ENCODE data around the gene NR2E1.

NR2E1 gene

GRCh38 chr6:108222064-108222463 lies 56.2 kb downstream of the NR2E1 start:
- Histone ChIP-seq H3K27ac (no peak overlapping the region), H3K27me3 (no peaks in the 10 kb centered on the region), H3K9me3 (no peaks in the 10 kb centered on the region), H3K4me3 (no peak overlapping the region), H3K4me1 (no peaks in the 10 kb centered on the region), H3K36me3 (peaks cover 43 to 60% (median 44%) of the 10 kb centered on the region in 3 donors)
- DNase-seq, result no peak
- TF ChIP-seq, protein P1, sequence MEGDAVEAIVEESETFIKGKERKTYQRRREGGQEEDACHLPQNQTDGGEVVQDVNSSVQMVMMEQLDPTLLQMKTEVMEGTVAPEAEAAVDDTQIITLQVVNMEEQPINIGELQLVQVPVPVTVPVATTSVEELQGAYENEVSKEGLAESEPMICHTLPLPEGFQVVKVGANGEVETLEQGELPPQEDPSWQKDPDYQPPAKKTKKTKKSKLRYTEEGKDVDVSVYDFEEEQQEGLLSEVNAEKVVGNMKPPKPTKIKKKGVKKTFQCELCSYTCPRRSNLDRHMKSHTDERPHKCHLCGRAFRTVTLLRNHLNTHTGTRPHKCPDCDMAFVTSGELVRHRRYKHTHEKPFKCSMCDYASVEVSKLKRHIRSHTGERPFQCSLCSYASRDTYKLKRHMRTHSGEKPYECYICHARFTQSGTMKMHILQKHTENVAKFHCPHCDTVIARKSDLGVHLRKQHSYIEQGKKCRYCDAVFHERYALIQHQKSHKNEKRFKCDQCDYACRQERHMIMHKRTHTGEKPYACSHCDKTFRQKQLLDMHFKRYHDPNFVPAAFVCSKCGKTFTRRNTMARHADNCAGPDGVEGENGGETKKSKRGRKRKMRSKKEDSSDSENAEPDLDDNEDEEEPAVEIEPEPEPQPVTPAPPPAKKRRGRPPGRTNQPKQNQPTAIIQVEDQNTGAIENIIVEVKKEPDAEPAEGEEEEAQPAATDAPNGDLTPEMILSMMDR (IDR thresholded peaks at IDR 0.05), result no peak
- intact Hi-C loops (cut with DNase I; ENCODE audit: low total_unique reads), result no loop called here

- Histone ChIP-seq H3K4me3 (no peak overlapping the region), H3K9me3 (no peaks in the 10 kb centered on the region), H3K36me3 (peaks cover 39 to 56% (median 40%) of the 10 kb centered on the region in 3 donors), H3K4me1 (no peaks in the 10 kb centered on the region), H3K27me3 (no peaks in the 10 kb centered on the region), H3K27ac (no peak overlapping the region)
- intact Hi-C loops (cut with DNase I; ENCODE audit: low total_unique reads), result no loop called here
- no peak for DNase-seq
- TF ChIP-seq, protein P1 (IDR thresholded peaks at IDR 0.05), result no peak
Measured at GRCh38 chr6:108222504-108222903, 56.7 kb downstream of the NR2E1 start.

GRCh38 chr6:108227290-108227689 lies 61.5 kb downstream of the NR2E1 start:
- intact Hi-C loops (cut with DNase I; ENCODE audit: low total_unique reads), result no loop called here
- no peaks in the 10 kb centered on the region for H3K27me3 ChIP-seq

DNA sequence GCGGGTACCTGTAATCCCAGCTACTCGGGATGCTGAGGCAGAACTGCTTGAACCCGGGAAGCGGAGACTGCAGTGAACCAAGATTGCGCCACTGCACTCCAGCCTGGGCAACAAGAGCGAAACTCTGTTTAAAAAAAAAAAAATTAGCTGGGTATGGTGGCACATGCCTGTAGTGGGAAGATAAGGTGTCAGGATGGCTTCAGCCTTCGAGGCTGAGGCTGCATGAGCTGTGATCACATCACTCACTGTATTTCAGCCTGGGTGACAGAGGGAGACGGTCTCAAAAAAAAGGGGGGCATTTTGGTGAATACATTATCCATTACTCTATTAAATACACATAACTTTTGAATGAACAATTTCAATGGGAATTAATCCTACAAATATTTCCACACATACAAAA lies 62.6 kb downstream of the NR2E1 start:
- no peak for DNase-seq
- Histone ChIP-seq H3K4me3 (no peak overlapping the region), H3K36me3 (peaks cover 0 to 9% (median 7%) of the 10 kb centered on the region in 3 donors), H3K27ac (no peak overlapping the region), H3K4me1 (peaks cover 0 to 9% (median 0%) of the 10 kb centered on the region in 4 donors), H3K27me3 (no peaks in the 10 kb centered on the region), H3K9me3 (no peaks in the 10 kb centered on the region)
- intact Hi-C loops (cut with DNase I; ENCODE audit: low total_unique reads), result no loop called here
- TF ChIP-seq, protein P1 (IDR thresholded peaks at IDR 0.05), result no peak

More at GRCh38 chr6:108227290-108227689, 61.5 kb downstream of the NR2E1 start:
- Histone ChIP-seq H3K27ac (no peak overlapping the region), H3K9me3 (no peaks in the 10 kb centered on the region), H3K4me3 (no peak overlapping the region), H3K36me3 (peaks cover 0 to 14% (median 8%) of the 10 kb centered on the region in 3 donors), H3K4me1 (peaks cover 0 to 8% (median 0%) of the 10 kb centered on the region in 4 donors)
- TF ChIP-seq, protein P1 (IDR thresholded peaks at IDR 0.05), result no peak
- no peak for DNase-seq

- TF ChIP-seq, protein P1 (IDR thresholded peaks at IDR 0.05), result no peak
- no peaks in the 10 kb centered on the region for H3K9me3 ChIP-seq
- intact Hi-C loops (cut with DNase I; ENCODE audit: low total_unique reads), result no loop called here
- DNase-seq, result no peak
- H3K4me3 ChIP-seq, result no peak overlapping the region
- H3K4me1 ChIP-seq, result peaks cover 0 to 9% (median 0%) of the 10 kb centered on the region in 4 donors
- H3K36me3 ChIP-seq, result peaks cover 0 to 17% (median 0%) of the 10 kb centered on the region in 3 donors
- no peaks in the 10 kb centered on the region for H3K27me3 ChIP-seq
- H3K27ac ChIP-seq, result no peak overlapping the region
Measured at GRCh38 chr6:108235127-108235526, 69.3 kb downstream of the NR2E1 start.

GRCh38 chr6:108236791-108237190 lies 71.0 kb downstream of the NR2E1 start:
- H3K9me3 ChIP-seq, result no peaks in the 10 kb centered on the region
- no peaks in the 10 kb centered on the region for H3K27me3 ChIP-seq
- DNase-seq, result no peak
- intact Hi-C loops (cut with DNase I; ENCODE audit: low total_unique reads), result no loop called here
- H3K4me3 ChIP-seq, result no peak overlapping the region
- TF ChIP-seq, protein P1 (IDR thresholded peaks at IDR 0.05), result no peak
- no peak overlapping the region for H3K27ac ChIP-seq
- H3K36me3 ChIP-seq, result peaks cover 0 to 17% (median 0%) of the 10 kb centered on the region in 3 donors
- peaks cover 0 to 6% (median 0%) of the 10 kb centered on the region in 4 donors for H3K4me1 ChIP-seq

Measured in tibial artery (tissue), 4 donors.